Activated T-cell treated with anti-CD3 and anti-CD28 coated beads, Interleukin-2, amount 50 U/mL, for 48 hours (primary cell): ENCODE measurements around the gene TLCD5.

Experiments
- DNase-seq, 2 experiments: peaks; one replicate each; pipeline ENCODE4 v3.0.0-alpha.2; 2020

The TLCD5 gene

DNA sequence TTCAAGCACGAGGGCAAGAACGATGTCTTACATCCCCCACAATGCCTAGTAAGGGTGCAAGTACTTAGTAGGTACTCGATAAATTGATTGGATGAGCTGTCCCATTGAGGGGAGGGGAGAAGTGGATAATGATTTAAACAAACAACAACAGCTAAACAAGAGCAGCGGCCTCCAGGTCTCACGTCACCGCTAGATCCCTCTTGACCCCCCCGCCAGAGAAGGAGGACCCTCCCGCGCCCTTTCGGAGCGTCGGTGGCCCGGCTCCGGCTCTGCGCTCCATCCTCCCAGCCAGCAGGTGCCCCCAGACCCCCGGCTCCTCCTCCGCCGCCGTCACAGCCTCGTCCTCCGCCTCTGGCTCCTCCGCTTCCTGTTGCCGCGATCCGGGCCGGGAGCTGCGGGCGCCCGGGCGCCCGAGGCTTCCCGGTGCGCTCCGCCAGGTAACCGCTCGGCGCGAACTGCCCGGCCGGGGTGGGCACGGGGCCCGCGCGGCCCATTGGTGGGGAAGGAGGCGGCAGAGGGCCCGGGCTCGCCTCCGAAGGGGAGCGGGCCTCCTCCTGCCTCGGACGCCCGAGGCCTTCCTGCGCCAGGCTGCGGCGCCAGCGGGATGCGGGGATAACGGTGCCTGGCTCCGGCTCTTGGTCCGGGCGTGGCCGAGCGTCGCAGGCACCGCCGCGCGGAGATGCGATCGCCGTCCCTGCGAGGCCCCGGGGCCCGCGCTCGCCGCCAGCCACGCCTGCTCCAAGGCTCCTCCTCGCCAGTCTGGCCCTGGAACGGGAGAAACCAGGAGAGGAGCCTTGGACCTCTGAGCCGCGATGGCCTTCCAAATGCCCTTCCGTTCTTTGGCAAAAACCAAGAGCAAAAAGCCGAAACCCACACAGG is at the start of gene TLCD5:
TSS of gene TLCD5 (plus strand) at position 368 of the 879 bp plus-strand sequence. CDS start 2,143 bp downstream, outside the sequence.
- peak; percentile 42 to 65 for DNase-seq

DNA sequence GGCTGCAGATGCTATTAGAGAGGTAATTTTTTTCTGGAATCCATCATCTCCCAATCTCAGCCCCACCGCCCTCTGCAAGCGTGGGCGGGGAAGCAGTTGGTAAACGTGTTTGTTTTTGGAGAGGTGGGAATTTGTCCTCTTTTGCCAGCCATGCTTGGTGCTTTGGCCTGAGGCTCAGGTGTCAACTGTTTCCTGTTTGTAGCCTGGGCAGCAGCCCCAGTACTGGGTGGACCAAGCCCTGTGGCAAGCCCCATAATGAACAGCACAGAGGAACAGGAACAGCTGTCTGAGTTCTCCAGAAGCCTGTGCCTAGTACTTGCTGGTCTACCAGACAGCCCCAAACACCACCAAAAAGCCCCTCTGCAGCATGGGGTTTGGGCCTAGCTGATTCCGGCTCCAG is 45.6 kb upstream of the TLCD5 start:
- no peak for DNase-seq

DNA sequence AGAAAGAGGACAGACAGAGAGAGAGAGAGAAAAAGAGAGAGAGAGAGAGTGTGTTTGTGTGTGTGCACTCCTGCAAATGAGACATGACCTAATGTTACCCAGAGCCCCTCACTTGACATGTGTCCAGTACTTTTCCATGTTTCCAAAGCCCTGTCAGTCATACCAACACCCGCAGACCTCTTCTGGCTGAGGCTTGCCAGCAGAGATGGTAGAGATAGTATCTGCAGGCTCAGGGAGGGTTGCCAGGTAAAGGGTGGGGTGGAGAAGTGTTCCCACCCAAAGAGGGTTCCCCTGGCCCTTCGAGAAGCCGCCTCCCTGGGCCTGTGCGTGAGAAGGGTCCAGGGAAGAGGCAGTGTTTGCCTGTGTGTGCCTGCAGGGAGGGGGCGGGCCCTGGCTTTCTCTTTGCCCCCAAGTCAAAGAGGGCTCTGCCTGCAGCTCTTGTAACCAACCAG is 44.5 kb upstream of the TLCD5 start:
- no peak for DNase-seq

DNA sequence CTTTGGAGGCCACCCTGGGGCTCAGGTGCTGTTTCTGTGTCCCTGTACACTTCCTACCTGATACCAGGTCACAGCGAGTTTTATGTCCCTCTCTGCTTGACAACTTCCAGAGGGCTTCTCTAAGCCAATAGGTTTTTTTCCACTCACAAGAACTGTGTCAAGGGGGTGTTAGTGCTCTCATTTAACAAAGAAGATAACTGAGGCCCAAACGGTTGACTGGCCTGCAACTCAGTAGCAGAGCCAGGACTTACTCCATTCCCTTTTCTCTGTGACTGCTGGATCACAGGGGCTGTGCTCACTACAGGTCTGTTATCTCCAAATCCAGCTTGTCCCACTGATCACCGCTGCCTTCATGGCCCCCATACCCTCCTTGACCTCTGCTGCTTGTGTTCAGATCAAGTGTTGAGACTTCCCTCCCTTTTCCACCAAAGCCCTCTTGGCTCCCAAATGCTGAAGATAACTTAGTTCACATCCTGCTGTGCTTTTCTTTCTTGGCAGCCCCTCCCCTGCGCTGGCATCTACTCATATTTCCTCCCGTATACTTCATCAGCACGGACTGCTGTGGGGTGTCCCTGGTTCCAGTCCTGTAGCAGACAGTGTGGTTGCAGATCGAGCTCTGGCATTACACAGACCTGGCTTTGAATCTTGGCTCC is 43.8 kb upstream of the TLCD5 start:
- DNase-seq: no peak

DNA sequence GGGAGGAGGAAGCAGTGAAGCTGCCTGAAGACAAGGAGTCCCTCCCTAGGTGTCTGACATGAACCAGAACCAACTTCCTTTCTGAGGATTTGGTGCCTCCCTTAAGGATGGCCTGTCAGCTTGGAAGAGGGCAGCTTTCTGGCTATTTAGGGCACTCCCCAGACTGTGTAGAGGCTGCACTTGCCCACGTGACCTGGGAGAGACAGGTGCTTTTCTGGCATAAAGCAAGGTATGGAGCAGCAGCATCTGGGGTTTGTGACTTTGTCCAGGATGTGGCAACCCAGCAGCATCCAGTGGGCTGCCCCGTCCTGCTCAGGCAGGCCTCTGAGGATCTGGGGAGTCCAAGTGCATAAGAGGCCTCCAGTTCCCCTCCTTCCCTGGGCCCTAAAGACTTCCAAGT is 42.0 kb upstream of the TLCD5 start:
- DNase-seq: no peak

DNA sequence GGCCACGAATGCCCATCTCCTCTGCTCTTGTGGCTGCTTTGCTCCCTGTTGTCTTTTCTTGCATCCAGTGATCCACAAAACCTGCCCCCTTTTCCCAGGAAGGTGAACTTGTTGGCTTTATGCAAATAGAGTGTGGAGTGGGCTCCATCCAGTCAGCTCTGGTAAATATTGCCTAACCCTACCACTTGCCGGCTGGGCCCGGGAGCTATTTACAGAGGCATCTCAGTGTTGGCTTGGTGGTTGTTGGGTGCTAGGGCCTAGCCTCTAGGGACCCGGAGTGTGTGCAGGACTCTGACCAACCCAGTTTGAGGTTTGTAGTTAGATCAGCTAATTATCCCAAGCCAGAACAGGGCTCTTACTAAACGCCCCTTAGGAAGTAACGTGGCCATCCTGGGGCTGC is 40.8 kb upstream of the TLCD5 start:
- no peak for DNase-seq

DNA sequence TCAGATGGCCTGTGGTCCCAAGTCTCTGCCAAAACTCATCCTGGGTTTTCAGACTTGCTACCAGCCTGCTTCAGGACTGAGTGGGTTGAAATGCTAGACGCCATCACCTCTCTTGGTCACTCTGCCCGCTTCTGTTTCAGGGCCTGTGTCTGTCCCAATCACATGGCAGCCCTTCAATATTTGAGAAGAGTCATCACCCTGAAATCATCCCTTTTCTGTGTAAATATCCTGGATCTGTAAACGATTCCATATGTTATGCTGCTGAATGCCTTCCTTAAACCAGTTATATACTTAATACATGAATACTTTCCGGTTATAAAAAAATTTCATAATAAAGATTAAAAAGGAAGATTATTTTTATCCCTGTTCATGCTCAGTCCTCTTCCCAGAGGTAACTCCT is 39.8 kb upstream of the TLCD5 start:
- DNase-seq: no peak

DNA sequence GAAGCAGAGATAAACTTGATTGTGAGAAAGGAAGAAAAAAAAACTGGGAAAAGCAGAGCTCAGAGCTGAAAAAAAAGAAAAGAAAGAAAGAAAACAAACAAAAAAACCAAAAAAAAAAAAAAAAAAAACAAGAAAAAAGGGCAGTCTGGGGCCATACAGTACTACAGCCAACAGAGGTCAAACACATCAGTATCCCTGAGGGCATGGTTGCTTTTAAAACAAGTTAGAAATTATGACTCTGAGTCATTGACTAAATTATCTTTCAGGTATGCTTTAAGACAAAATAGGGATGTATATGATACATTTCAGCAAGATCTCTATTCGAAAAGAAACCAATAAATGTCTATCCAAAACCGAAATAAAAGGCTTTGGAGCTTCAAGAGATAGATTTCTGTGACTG is 37.1 kb upstream of the TLCD5 start:
- no peak for DNase-seq

DNA sequence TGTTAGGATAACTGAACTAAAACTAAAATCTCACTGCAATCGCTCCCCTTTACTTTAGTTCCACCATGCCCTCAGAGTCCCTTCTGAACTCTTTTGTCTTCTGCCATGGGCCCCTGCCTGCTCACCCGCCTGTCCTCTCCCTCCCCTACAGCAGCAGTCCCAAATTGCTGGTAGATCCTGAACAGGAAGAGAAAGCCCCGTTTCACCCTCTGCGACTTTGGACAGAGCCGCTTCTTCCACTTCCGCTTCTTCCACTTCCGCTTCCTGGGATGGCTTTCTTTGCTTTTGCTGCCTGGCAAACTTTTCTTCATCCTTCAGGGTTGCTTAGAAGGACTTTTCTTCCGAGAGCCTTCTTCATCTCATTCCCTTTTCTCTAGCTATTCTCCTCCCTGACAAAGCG is 35.7 kb upstream of the TLCD5 start:
- no peak for DNase-seq

DNA sequence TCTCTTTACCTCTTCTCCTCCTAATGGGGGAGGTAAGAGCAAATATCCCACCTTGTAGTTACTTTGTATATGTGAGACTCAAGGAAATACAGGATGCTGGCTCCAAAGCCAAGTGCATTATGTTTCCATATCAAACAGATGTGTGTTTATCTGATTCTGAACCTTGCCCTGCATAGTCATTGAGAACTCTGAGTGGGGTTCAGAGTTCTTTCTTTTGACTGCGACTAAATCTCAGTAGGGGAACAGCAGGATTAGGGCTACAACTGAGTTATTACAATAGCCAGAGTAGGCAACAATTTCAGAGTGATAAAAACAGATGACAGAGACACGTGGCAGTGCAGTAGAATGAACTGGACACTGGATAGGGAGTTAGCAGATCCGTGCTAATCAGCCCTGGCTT is 34.1 kb upstream of the TLCD5 start:
- no peak for DNase-seq

DNA sequence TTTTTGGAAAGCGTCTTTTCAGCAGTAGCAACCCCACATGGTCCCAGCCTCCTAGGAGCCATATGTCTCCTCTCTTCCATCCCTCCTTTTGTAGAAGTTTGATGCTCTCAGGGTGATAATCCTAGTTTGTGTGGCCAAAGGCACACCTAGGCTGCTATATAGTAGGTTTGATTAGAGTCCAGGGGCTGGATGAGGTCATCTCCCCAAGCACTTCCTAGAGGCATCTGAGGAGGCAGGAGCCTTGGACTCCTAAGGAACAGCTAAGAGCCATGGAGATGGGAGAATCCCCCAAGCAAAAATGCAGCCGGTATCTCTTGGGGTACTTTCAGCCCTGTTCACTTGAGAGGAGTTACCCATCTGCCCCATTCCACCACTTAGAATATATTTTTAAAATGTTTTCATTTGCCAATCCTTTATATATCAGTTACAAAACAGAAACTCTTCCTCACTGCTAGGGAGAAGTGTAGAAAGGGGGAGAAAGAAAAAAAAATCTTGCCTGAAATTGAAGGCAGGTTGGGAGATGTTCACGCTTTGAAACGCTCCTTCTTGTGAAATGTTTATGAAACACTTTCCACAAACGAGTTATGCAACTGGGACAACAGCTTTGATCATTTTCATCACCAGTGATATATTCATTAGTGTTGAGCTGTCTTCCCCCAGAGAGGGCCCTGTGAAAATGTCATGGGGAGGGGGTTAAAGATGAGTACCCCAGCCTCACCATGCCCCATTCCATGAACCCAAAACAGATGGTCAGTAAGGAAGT is 31.9 kb upstream of the TLCD5 start:
- no peak for DNase-seq

DNA sequence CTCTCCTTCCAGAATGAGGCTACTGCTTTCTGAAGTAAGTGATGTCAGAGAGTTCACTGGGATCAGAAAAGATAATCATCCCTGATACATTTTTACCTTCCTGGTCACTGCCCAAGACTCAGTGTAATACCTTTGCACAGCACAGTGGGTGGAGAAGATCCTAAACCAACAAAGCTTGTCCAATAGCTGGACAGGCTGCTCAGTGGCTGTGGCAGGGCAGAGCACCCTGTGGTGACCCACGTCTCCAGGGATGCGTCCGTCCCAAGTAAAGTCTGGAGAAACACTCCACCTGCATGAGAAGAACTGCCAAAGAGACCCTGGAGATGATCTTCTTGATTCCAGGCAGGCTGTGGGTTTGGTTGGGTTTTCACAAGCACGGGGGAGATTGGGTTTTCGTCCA is 31.0 kb upstream of the TLCD5 start:
- no peak for DNase-seq

DNA sequence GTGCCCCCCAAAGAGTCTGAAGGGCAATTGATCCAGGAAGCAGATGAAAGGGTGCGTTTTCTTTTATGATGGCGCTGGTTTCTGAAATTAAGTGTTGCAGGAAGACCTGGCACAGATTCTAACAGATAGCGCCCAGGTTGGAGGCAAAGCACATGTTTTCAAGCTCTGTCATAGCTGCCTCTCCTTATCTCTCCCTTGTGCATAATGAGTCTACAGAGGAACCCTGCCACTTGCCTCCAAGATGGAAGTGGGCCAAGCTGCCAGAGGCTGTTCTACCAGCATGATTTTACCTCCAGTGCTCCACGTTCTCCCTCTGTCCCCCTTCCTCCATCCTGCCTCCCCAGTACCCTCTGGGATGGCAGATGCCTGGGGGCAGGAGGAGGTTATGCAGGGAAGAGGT is 30.0 kb upstream of the TLCD5 start:
- no peak for DNase-seq

DNA sequence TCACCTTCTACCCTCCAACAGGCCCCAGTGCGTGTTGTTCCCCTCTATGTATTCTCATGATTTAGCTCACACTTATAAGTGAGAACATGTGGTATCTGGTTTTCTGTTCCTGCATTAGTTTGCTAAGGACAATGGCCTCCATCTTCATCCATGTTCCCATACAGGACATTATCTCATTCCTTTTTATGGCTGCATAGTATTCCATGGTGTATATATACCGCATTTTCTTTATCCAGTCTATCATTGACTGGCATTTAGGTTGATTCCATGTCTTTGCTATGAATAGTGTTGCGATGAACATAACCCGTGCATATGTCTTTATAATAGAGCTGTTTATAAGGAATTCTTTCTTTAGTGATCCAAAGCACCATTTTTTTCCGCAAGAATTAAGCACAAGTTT is 28.5 kb upstream of the TLCD5 start:
- DNase-seq: no peak

DNA sequence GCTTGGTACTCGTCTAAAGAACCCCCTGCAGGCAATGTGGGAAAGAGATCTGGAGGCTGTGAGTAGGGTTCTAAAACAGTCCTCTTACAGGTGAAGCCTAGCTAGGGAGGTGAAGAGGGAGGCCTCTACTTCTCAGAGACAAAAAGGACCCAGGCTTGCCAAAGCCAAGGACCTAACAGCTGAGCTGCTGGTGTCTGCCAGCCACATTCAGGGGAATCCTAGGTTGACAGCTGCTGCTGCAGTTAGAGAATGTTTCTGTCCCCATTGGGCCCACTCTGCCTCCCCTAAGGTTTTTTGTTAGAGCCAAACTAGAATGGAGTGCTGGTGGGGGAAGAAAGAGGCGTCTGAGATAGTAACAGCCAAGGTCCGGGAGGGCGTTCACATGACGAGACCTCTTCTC is 26.6 kb upstream of the TLCD5 start:
- DNase-seq: no peak

DNA sequence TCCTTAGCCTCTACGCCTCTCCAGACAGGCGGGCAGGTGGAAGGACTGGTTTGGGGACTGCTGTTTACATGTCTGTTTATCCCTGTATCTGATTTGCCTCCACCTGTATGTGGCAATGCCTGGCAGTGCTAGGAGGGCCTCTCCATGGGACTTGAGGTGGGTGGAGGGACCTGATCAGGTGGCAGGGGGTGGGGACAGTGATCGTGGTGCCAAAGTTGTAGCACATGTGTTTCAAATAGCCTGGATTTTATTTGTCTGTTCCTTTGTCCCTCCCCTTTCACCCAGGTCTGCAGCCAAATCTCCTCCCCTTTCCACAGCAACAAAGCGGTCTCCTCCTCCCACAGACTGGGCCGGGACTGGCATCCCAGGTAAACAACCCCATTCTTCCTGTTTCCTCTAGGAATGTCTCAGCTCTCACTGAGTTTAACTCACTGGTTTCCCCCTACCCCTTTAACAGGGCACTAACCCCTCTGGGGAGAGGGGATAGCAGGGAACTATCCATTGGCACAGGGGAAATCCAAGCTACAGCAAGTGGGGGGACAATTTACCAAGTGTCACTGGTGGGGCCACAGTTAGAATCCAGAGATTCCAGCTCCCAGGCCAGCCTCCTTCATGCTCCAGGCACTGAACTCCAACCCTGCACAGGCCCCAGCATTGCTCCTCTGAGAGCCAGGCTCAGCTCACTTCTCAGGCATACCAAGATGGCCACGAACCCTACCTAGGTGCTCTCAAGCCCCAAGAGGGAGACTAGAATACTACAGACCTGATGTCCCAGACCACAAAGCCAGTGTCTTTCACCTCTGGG is 22.9 kb upstream of the TLCD5 start:
- DNase-seq: no peak

DNA sequence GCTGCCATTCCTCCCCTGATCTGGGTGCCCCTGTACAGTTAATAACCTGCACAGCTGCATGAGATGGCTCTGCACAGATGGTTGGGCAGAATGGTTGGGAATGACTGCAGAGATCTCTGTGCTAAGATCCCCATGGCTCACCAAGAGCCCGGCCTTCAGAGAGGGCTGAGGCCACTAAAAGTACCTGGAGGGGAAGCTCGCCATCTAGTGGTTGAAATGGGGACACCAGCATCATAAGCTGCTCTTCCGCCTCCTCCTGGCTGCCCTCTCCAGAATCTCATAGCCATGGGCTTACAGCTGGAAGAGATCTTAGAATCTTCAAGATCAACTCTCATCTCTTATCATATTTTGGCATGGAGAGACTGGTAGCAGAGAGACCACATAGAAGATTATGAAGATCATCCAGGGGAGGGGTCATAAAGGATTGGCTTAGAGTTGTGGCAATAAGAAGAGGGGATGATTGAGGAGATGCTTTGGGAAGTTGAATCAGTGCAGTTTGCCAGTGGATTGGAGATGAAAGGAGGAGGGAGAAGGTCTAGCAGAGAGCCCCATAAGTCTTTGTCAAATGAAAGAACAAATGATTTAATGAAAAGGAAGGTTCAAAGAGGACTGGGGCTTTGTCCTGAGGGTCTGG is 22.0 kb upstream of the TLCD5 start:
- peak; percentile 76 to 78 for DNase-seq

DNA sequence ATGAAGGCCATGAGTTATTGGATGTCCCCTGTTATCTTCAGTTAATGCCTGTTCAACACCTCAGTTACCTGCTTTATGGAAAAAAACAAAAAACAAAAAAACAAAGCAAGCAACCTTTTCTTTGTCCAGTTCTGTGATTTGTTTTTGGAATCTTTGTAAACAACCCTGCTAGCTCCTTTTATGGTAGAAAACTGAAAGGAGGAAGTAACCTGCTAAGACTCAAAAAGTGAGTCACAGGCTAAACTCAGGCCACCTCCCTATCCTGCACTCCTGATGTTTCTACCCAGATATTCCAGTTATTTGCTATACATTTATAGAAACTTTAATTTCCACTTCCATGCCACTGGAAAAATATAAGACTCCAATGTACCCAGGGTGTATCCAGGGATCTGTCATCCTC is 20.6 kb upstream of the TLCD5 start:
- DNase-seq: no peak

DNA sequence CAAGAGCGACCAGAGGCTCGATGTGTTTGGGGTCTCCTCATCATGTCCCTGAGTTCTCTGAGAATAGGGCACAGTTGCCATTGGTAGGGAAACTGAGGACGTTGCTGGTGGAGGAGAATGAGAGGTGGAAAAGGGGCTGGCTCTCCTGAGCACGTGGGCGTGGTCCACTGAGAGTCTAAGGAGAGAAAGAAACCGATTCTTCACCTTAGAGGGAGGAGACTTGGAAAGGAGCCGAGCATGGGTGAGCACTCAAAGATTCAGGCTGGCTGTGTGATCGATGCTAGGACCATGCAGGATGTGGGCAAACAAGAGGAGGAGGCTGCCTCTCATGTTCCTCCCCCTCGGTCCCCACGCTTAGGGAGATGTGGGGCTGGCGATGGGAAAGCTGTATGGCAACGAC is 19.8 kb upstream of the TLCD5 start:
- no peak for DNase-seq

DNA sequence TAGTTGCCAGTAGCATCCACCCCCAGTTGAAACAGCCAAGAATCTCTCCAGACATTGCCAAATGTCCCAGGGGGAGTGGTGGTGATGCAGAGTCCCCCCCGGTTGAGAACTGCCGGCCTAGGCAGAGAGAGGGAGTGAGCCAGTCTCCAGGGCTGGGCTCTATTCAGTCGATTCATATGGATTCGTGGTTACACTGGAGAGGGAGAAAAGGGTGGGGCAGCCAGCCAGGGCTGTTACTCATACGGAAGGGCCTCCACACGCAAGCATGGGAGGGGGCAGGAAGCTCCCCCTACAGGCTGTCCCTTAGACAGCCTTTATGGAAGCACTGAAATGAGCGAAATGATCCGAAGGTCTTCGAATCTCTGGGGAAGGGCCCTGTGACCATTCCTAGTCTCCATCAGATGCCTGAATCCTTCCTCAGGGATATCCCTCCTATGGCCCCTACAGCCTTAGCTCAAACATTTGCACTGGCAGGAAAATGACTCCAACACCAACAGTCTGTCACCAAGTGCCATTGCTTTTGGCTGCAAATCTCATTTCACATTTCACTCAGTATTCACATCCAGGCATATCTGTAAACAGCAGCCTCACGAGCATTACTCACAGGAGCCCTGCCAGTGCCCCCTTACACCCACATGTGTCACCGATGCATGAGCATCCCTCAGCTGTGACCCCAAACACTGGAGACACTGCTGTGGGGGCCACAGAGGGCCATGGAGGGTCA is 18.4 kb upstream of the TLCD5 start:
- DNase-seq: no peak

DNA sequence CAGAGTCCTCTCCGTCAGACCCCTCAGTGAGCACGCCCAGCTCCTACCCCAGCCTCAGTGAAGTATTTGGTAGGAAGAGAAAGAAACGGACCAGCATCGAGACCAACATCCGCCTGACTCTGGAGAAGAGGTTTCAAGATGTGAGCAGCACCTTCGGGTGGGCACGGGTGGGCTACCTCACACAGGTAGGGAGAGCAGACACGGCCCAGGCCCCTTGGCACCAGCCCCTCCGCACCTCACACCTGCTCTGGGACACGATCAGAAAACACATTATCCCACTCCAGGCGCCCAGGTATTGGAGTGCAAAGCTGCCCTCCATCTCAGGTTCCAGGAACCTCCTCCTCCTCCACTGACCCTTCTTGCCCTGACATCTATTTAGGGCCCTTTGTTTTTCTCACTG is 17.6 kb upstream of the TLCD5 start:
- no peak for DNase-seq

DNA sequence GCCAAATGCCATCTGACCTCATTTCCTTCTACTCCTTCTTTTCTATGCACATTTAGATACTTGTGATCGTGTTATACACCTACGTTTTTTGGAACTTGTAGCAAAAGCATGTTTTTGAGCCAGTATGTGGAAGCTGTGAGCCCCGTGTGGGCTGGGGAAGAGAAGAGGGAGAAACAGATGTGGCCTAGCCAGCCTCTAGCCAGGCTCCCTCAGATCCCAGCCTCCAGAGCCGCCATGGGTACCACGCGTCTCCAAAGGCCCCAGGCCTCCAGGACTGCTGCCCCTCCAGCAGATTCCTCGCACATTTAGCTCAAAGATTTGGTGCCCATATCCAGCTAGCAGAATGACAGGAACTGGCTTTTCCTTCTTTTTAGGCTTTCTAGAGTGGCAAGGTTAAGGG is 17.0 kb upstream of the TLCD5 start:
- no peak for DNase-seq
